ENCODE data around the gene THEMIS.

- TF ChIP-seq, protein P1, sequence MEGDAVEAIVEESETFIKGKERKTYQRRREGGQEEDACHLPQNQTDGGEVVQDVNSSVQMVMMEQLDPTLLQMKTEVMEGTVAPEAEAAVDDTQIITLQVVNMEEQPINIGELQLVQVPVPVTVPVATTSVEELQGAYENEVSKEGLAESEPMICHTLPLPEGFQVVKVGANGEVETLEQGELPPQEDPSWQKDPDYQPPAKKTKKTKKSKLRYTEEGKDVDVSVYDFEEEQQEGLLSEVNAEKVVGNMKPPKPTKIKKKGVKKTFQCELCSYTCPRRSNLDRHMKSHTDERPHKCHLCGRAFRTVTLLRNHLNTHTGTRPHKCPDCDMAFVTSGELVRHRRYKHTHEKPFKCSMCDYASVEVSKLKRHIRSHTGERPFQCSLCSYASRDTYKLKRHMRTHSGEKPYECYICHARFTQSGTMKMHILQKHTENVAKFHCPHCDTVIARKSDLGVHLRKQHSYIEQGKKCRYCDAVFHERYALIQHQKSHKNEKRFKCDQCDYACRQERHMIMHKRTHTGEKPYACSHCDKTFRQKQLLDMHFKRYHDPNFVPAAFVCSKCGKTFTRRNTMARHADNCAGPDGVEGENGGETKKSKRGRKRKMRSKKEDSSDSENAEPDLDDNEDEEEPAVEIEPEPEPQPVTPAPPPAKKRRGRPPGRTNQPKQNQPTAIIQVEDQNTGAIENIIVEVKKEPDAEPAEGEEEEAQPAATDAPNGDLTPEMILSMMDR (IDR thresholded peaks at IDR 0.05), result no peak
- no peak for TF ChIP-seq POLR2A (IDR thresholded peaks at IDR 0.05)
These were observed 82.7 kb downstream of the THEMIS start for GRCh38 chr6:127818149-127818548.

Data from heart left ventricle (tissue), 13 donors.